Measurements from ENCODE around the gene TTC33. TPM values are rescaled to one million over a fixed set of nuclear protein-coding genes. Genes with fewer than 3 reads are reported as not detected.
"Not testable (repeated sequence)": the region's sequence is repeated elsewhere in the genome, so short reads cannot be mapped to it uniquely, and the experiment has no call there.

The TTC33 gene
- total and polyA plus RNA-seq, 9 donors: 13.4 to 23.1 (median 17.7) TPM

- H3K36me3 ChIP-seq (ENCODE audit: control insufficient read depth, insufficient read depth, low read length); DNase-seq; H3K4me3 ChIP-seq (ENCODE audit: low read length); H3K9me3 ChIP-seq (replicated peaks; ENCODE audit: control insufficient read depth, low read depth, low read length); H3K27ac ChIP-seq (ENCODE audit: low read length); H3K4me1 ChIP-seq (ENCODE audit: control insufficient read depth, insufficient read depth, low read length); H3K27me3 ChIP-seq (ENCODE audit: control insufficient read depth, insufficient read depth, low read length): not testable (repeated sequence)
- 100% methylated on average over 1 of the region's 3 CpGs for WGBS (ENCODE audit: insufficient coverage)
Measured at GRCh38 chr5:40794877-40795276, 39.1 kb upstream of the TTC33 start.

GRCh38 chr5:40794340-40794739 is 38.6 kb upstream of the TTC33 start:
- not testable (repeated sequence) for DNase-seq; H3K36me3 ChIP-seq (ENCODE audit: control insufficient read depth, insufficient read depth, low read length); H3K27ac ChIP-seq (ENCODE audit: low read length); H3K4me1 ChIP-seq (ENCODE audit: control insufficient read depth, insufficient read depth, low read length); H3K9me3 ChIP-seq (replicated peaks; ENCODE audit: control insufficient read depth, low read depth, low read length); H3K4me3 ChIP-seq (ENCODE audit: low read length); H3K27me3 ChIP-seq (ENCODE audit: control insufficient read depth, insufficient read depth, low read length)

- H3K27ac ChIP-seq (ENCODE audit: low read length); H3K27me3 ChIP-seq (ENCODE audit: control insufficient read depth, insufficient read depth, low read length); H3K4me1 ChIP-seq (ENCODE audit: control insufficient read depth, insufficient read depth, low read length); H3K9me3 ChIP-seq (replicated peaks; ENCODE audit: control insufficient read depth, low read depth, low read length); H3K36me3 ChIP-seq (ENCODE audit: control insufficient read depth, insufficient read depth, low read length); H3K4me3 ChIP-seq (ENCODE audit: low read length); DNase-seq: not testable (repeated sequence)
- WGBS (ENCODE audit: insufficient coverage): no CpG with 5 or more reads among the region's 10 CpGs
Measured at GRCh38 chr5:40792691-40793090, 36.9 kb upstream of the TTC33 start.

GRCh38 chr5:40791715-40792139 is 36.0 kb upstream of the TTC33 start:
- peaks cover 2% of the 10 kb centered on the region for H3K36me3 ChIP-seq (ENCODE audit: control insufficient read depth, insufficient read depth, low read length)
- H3K27me3 ChIP-seq (ENCODE audit: control insufficient read depth, insufficient read depth, low read length): no peaks in the 10 kb centered on the region
- no peak for DNase-seq
- H3K27ac ChIP-seq (ENCODE audit: low read length): no peak overlapping the region
- no CpG with 5 or more reads among the region's 3 CpGs for WGBS (ENCODE audit: insufficient coverage)
- peaks cover 5% of the 10 kb centered on the region for H3K4me1 ChIP-seq (ENCODE audit: control insufficient read depth, insufficient read depth, low read length)
- no peaks in the 10 kb centered on the region for H3K9me3 ChIP-seq (replicated peaks; ENCODE audit: control insufficient read depth, low read depth, low read length)
- H3K4me3 ChIP-seq (ENCODE audit: low read length): no peak overlapping the region

- no peak overlapping the region for H3K27ac ChIP-seq (ENCODE audit: low read length)
- peaks cover under 1% of the 10 kb centered on the region for H3K4me1 ChIP-seq (ENCODE audit: control insufficient read depth, insufficient read depth, low read length)
- H3K9me3 ChIP-seq (replicated peaks; ENCODE audit: control insufficient read depth, low read depth, low read length): no peaks in the 10 kb centered on the region
- DNase-seq: no peak
- peaks cover 2% of the 10 kb centered on the region for H3K36me3 ChIP-seq (ENCODE audit: control insufficient read depth, insufficient read depth, low read length)
- no peaks in the 10 kb centered on the region for H3K27me3 ChIP-seq (ENCODE audit: control insufficient read depth, insufficient read depth, low read length)
- WGBS (ENCODE audit: insufficient coverage): no CpG with 5 or more reads among the region's 3 CpGs
- H3K4me3 ChIP-seq (ENCODE audit: low read length): no peak overlapping the region
Measured at GRCh38 chr5:40790947-40791593, 35.3 kb upstream of the TTC33 start.

- not testable (repeated sequence) for H3K27me3 ChIP-seq (ENCODE audit: control insufficient read depth, insufficient read depth, low read length); H3K4me1 ChIP-seq (ENCODE audit: control insufficient read depth, insufficient read depth, low read length); H3K27ac ChIP-seq (ENCODE audit: low read length); H3K4me3 ChIP-seq (ENCODE audit: low read length); DNase-seq; H3K36me3 ChIP-seq (ENCODE audit: control insufficient read depth, insufficient read depth, low read length); H3K9me3 ChIP-seq (replicated peaks; ENCODE audit: control insufficient read depth, low read depth, low read length)
- no CpG with 5 or more reads among the region's 5 CpGs for WGBS (ENCODE audit: insufficient coverage)
Measured at GRCh38 chr5:40788941-40789340, 33.2 kb upstream of the TTC33 start.

GRCh38 chr5:40787986-40788385 is 32.2 kb upstream of the TTC33 start:
- H3K4me3 ChIP-seq (ENCODE audit: low read length): no peak overlapping the region
- no peaks in the 10 kb centered on the region for H3K4me1 ChIP-seq (ENCODE audit: control insufficient read depth, insufficient read depth, low read length)
- no peaks in the 10 kb centered on the region for H3K27me3 ChIP-seq (ENCODE audit: control insufficient read depth, insufficient read depth, low read length)
- no CpG with 5 or more reads among the region's 1 CpG for WGBS (ENCODE audit: insufficient coverage)
- H3K36me3 ChIP-seq (ENCODE audit: control insufficient read depth, insufficient read depth, low read length): no peaks in the 10 kb centered on the region
- no peak for DNase-seq
- no peaks in the 10 kb centered on the region for H3K9me3 ChIP-seq (replicated peaks; ENCODE audit: control insufficient read depth, low read depth, low read length)
- H3K27ac ChIP-seq (ENCODE audit: low read length): no peak overlapping the region

- H3K4me1 ChIP-seq (ENCODE audit: control insufficient read depth, insufficient read depth, low read length); H3K36me3 ChIP-seq (ENCODE audit: control insufficient read depth, insufficient read depth, low read length); H3K27me3 ChIP-seq (ENCODE audit: control insufficient read depth, insufficient read depth, low read length); H3K27ac ChIP-seq (ENCODE audit: low read length); H3K4me3 ChIP-seq (ENCODE audit: low read length); DNase-seq; H3K9me3 ChIP-seq (replicated peaks; ENCODE audit: control insufficient read depth, low read depth, low read length): not testable (repeated sequence)
- no CpG with 5 or more reads among the region's 3 CpGs for WGBS (ENCODE audit: insufficient coverage)
Measured at GRCh38 chr5:40786664-40787063, 30.9 kb upstream of the TTC33 start.

GRCh38 chr5:40784916-40785315 is 29.2 kb upstream of the TTC33 start:
- Histone ChIP-seq H3K9me3 (replicated peaks; ENCODE audit: control insufficient read depth, low read depth, low read length) (no peaks in the 10 kb centered on the region), H3K36me3 (ENCODE audit: control insufficient read depth, insufficient read depth, low read length) (no peaks in the 10 kb centered on the region), H3K4me1 (ENCODE audit: control insufficient read depth, insufficient read depth, low read length) (no peaks in the 10 kb centered on the region), H3K27ac (ENCODE audit: low read length) (no peak overlapping the region), H3K4me3 (ENCODE audit: low read length) (no peak overlapping the region), H3K27me3 (ENCODE audit: control insufficient read depth, insufficient read depth, low read length) (no peaks in the 10 kb centered on the region)
- no CpG with 5 or more reads among the region's 1 CpG for WGBS (ENCODE audit: insufficient coverage)
- no peak for DNase-seq

- Histone ChIP-seq H3K4me1 (ENCODE audit: control insufficient read depth, insufficient read depth, low read length) (no peaks in the 10 kb centered on the region), H3K36me3 (ENCODE audit: control insufficient read depth, insufficient read depth, low read length) (no peaks in the 10 kb centered on the region), H3K4me3 (ENCODE audit: low read length) (no peak overlapping the region), H3K9me3 (replicated peaks; ENCODE audit: control insufficient read depth, low read depth, low read length) (no peaks in the 10 kb centered on the region), H3K27me3 (ENCODE audit: control insufficient read depth, insufficient read depth, low read length) (no peaks in the 10 kb centered on the region), H3K27ac (ENCODE audit: low read length) (no peak overlapping the region)
- 86% methylated on average over 1 of the region's 1 CpG for WGBS (ENCODE audit: insufficient coverage)
- DNase-seq: no peak
Measured at GRCh38 chr5:40784027-40784653, 28.4 kb upstream of the TTC33 start.
